Measurements from ENCODE around the gene ZNF728. TPM values are rescaled to one million over a fixed set of nuclear protein-coding genes. Genes with fewer than 3 reads are reported as not detected.
"Not testable (repeated sequence)": the region's sequence is repeated elsewhere in the genome, so short reads cannot be mapped to it uniquely, and the experiment has no call there.

ZNF728 gene
- total RNA-seq, 1 experiment from 2014 or later: not detected

- DNase-seq: no peak
- Histone ChIP-seq H3F3A (ENCODE audit: low read length, unreplicated experiment) (no peaks in the 10 kb centered on the region), H3K4me2 (ENCODE audit: low read length) (no peak overlapping the region), H3K9ac (ENCODE audit: low read length) (no peak overlapping the region), H3K79me2 (ENCODE audit: low read length) (no peaks in the 10 kb centered on the region), H4K20me1 (ENCODE audit: low read length) (no peaks in the 10 kb centered on the region), H3K36me3 (ENCODE audit: low read depth, low read length) (no peaks in the 10 kb centered on the region), H3K9me3 (ENCODE audit: low read length) (peaks cover 7% of the 10 kb centered on the region; the same call in 1 of the 2 replicates), H3K4me3 (ENCODE audit: low read length) (no peak overlapping the region), H3K9me2 (replicated peaks; ENCODE audit: low read length) (no peaks in the 10 kb centered on the region), H3K4me1 (ENCODE audit: insufficient read depth, low read length) (no peaks in the 10 kb centered on the region), H3K27me3 (ENCODE audit: low read length) (no peaks in the 10 kb centered on the region), H3K27ac (ENCODE audit: low read length) (no peak overlapping the region), H2AFZ (ENCODE audit: low read length) (no peak overlapping the region)
- BruUV-seq (replicated peaks): no TSS peak
- ChIA-PET CTCF (no interaction called here), POLR2A (ENCODE audit: unreplicated experiment) (no interaction called here)
- ATAC-seq: no peak
- intact Hi-C loops (cut with micrococcal nuclease): no loop called here
- TF ChIP-seq EZH2 (IDR thresholded peaks at IDR 0.05; ENCODE audit: low read length, unreplicated experiment): no peak
- no peak for TF ChIP-seq CTCF (conservative IDR thresholded peaks at IDR 0.05; ENCODE audit: low read depth, low read length)
- TF ChIP-seq EZH2phosphoT487 (IDR thresholded peaks at IDR 0.05; ENCODE audit: borderline replicate concordance, low read length): no peak
These were observed 43.8 kb upstream of the ZNF728 start for GRCh38 chr19:23046743-23047142.

GRCh38 chr19:23033721-23034120, 30.7 kb upstream of the ZNF728 start:
- no peaks in the 10 kb centered on the region for H3K4me1 ChIP-seq (ENCODE audit: insufficient read depth, low read length)
- ChIA-PET CTCF (no interaction called here), POLR2A (ENCODE audit: unreplicated experiment) (no interaction called here)
- H3K27me3 ChIP-seq (ENCODE audit: low read length): no peaks in the 10 kb centered on the region
- intact Hi-C loops (cut with micrococcal nuclease): no loop called here
- no peaks in the 10 kb centered on the region for H3K79me2 ChIP-seq (ENCODE audit: low read length)
- DNase-seq (no peak), ATAC-seq (no peak)
- peaks cover 3% of the 10 kb centered on the region; the same call in 1 of the 2 replicates for H3K9me3 ChIP-seq (ENCODE audit: low read length)
- no peaks in the 10 kb centered on the region for H3K9me2 ChIP-seq (replicated peaks; ENCODE audit: low read length)
- H4K20me1 ChIP-seq (ENCODE audit: low read length): no peaks in the 10 kb centered on the region
- H3K4me3 ChIP-seq (ENCODE audit: low read length): no peak overlapping the region
- no peak overlapping the region for H3K27ac ChIP-seq (ENCODE audit: low read length)
- no peak overlapping the region for H2AFZ ChIP-seq (ENCODE audit: low read length)
- no peak overlapping the region for H3K4me2 ChIP-seq (ENCODE audit: low read length)
- no TSS peak for BruUV-seq (replicated peaks)
- H3K9ac ChIP-seq (ENCODE audit: low read length): no peak overlapping the region
- no peaks in the 10 kb centered on the region for H3K36me3 ChIP-seq (ENCODE audit: low read depth, low read length)
- no peaks in the 10 kb centered on the region for H3F3A ChIP-seq (ENCODE audit: low read length, unreplicated experiment)
- no peak for TF ChIP-seq CTCF (conservative IDR thresholded peaks at IDR 0.05; ENCODE audit: low read depth, low read length)
- TF ChIP-seq EZH2 (IDR thresholded peaks at IDR 0.05; ENCODE audit: low read length, unreplicated experiment): no peak
- no peak for TF ChIP-seq EZH2phosphoT487 (IDR thresholded peaks at IDR 0.05; ENCODE audit: borderline replicate concordance, low read length)

- CTCF ChIA-PET: no interaction called here
- intact Hi-C loops (cut with micrococcal nuclease): no loop called here
- TF ChIP-seq CTCF (conservative IDR thresholded peaks at IDR 0.05; ENCODE audit: low read depth, low read length) (no peak), EZH2phosphoT487 (IDR thresholded peaks at IDR 0.05; ENCODE audit: borderline replicate concordance, low read length) (no peak), EZH2 (IDR thresholded peaks at IDR 0.05; ENCODE audit: low read length, unreplicated experiment) (no peak)
- Histone ChIP-seq H3K4me2 (ENCODE audit: low read length) (no peak overlapping the region), H3K27ac (ENCODE audit: low read length) (no peak overlapping the region), H3K4me3 (ENCODE audit: low read length) (no peak overlapping the region), H3K9me2 (replicated peaks; ENCODE audit: low read length) (no peaks in the 10 kb centered on the region), H3F3A (ENCODE audit: low read length, unreplicated experiment) (no peaks in the 10 kb centered on the region), H3K36me3 (ENCODE audit: low read depth, low read length) (no peaks in the 10 kb centered on the region), H2AFZ (ENCODE audit: low read length) (no peak overlapping the region), H3K4me1 (ENCODE audit: insufficient read depth, low read length) (no peaks in the 10 kb centered on the region), H4K20me1 (ENCODE audit: low read length) (no peaks in the 10 kb centered on the region), H3K27me3 (ENCODE audit: low read length) (no peaks in the 10 kb centered on the region), H3K9ac (ENCODE audit: low read length) (no peak overlapping the region), H3K9me3 (ENCODE audit: low read length) (0 out of 2 replicates have a peak, but pooled peaks cover 3% of the 10 kb centered on the region), H3K79me2 (ENCODE audit: low read length) (no peaks in the 10 kb centered on the region)
- POLR2A ChIA-PET (ENCODE audit: unreplicated experiment): no interaction called here
- BruUV-seq (replicated peaks): no TSS peak
- ATAC-seq (no peak), DNase-seq (no peak)
These were observed 12.7 kb upstream of the ZNF728 start for GRCh38 chr19:23015660-23016059.

GRCh38 chr19:22994957-22995356, 8.0 kb downstream of the ZNF728 start:
- BruUV-seq (replicated peaks); H3K36me3 ChIP-seq (ENCODE audit: low read depth, low read length); H3K9me2 ChIP-seq (replicated peaks; ENCODE audit: low read length); H3K4me2 ChIP-seq (ENCODE audit: low read length); H3K79me2 ChIP-seq (ENCODE audit: low read length); H3K4me3 ChIP-seq (ENCODE audit: low read length); ATAC-seq; H3K9ac ChIP-seq (ENCODE audit: low read length); H3F3A ChIP-seq (ENCODE audit: low read length, unreplicated experiment); H3K27ac ChIP-seq (ENCODE audit: low read length); H3K27me3 ChIP-seq (ENCODE audit: low read length); H4K20me1 ChIP-seq (ENCODE audit: low read length); H2AFZ ChIP-seq (ENCODE audit: low read length); DNase-seq; POLR2A ChIA-PET (ENCODE audit: unreplicated experiment); CTCF ChIA-PET; intact Hi-C loops (cut with micrococcal nuclease); H3K4me1 ChIP-seq (ENCODE audit: insufficient read depth, low read length): not testable (repeated sequence)
- H3K9me3 ChIP-seq (ENCODE audit: low read length): peaks cover 37% of the 10 kb centered on the region; the same call in 1 of the 2 replicates

Measured in PC-3 (cell line).